ENCODE data around the gene AGER.
"Not testable (repeated sequence)": the region's sequence is repeated elsewhere in the genome, so short reads cannot be mapped to it uniquely, and the experiment has no call there.

The AGER gene

GRCh38 chr6:32148289-32149091, 35.6 kb downstream of the AGER start:
- no peak for DNase-seq (ENCODE audit: low spot score)

- DNase-seq (ENCODE audit: low spot score) = no peak
Measured at GRCh38 chr6:32147401-32148132, 36.5 kb downstream of the AGER start.

DNA sequence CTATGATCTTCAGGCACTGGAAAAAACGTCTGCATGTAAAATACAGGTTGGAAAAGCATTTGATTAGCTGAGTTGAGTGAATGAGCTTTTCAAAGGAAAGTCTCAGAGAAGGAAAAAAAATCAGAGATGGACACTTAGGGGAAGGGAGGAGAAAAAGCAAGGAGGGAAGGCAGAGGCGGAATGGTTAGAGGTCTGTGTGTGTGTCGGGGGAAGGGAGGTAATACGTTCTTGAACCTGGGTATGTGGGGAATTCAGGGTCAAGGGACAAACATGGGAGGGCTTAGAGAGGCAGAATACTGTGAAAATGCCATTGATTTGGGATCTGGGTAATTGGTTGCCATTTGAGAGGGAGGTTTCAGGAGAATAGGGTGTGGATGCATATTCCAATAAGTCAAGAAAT, 37.4 kb downstream of the AGER start:
- DNase-seq (ENCODE audit: low spot score) = no peak

DNA sequence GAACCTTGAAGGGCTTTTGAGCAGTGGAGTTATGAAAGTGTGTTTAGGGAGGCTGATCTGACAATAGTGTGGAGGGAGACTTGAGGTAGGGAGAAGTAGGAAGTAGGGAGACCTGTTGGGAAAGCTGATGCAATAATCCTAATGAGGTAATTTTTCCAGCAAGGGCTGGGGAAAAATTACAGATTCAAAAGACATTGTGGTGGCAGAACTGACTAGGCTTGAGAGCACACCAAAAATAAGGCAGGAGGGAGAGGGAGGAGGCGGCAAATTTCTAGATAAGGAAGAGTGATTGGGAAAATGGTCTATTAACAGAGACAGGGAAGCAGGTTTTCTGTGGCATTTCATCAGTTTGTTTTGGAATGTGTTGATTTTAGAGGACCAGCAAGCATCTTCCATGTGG, 37.8 kb downstream of the AGER start:
- DNase-seq (ENCODE audit: low spot score) = peak; percentile 58

GRCh38 chr6:32144238-32144637, 39.8 kb downstream of the AGER start:
- DNase-seq (ENCODE audit: low spot score) = not testable (repeated sequence)

DNA sequence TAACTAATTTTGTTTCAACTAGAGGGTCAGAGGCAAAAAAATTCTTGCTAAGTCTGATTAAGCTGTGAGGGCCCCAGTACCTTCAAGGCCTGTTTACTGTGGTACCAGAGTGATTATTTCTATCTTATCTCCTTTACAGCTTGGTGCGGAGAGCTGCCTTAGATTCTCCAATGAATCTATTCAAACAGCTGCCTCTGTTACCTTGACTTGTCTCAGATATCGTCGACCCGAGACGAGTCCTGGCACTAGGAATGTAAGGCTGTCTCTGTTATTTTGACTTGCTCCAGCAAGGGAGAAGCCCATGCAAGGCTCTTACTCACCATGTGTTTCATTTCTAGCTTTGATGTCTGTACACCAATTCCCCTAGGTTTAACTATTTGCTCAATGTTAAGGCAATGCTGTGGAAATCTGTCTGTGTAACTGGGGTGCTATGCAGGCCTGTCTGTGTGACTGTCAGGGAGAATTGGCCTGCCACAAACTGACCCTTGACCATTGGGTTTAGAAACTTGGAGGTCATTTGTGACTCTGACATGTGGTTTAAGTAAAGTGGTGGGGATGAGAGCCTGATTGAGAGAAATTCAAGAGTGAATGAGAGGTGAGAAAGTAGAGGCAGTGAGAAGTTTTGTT, 43.5 kb downstream of the AGER start:
- no peak for DNase-seq (ENCODE audit: low spot score)

DNA sequence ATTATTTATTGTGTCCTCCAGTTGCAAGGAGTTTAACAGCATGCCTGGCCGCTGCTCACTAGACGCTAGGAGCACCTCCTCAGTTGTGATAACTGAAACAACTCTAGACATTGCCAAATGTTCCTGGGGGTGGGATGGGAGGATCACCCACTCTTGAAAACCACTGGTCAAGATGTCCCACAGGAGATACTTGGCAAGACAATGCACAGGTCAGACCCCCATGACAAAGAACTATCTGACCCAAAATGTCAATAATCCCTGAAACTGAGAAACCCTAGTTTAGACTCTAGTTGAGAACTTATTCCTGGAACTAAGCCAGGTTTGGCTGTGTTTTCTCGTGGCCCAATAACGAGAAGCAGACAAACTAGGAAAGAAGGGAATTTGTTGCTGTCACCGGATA, 44.5 kb downstream of the AGER start:
- no peak for DNase-seq (ENCODE audit: low spot score)

DNA sequence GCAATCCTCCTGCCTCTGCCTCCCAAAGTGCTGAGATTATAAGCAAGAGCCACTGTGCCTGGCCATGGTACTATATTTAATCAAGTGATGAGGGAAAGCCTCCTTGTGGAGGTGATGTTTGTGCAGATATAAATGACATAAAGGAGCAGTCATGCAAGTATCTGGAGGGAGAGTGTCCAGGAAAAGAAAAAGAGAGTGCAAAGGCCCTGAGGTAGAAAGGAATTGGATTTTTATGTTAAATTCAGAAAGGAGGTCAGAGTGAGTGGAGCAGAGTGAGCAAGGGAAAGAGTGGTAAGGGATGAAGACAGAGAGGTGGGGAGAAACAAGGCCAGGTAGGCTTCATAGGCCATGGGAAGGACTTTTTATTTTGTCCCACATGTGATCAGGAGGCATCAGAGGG, 46.6 kb downstream of the AGER start:
- DNase-seq (ENCODE audit: low spot score) = no peak

DNA sequence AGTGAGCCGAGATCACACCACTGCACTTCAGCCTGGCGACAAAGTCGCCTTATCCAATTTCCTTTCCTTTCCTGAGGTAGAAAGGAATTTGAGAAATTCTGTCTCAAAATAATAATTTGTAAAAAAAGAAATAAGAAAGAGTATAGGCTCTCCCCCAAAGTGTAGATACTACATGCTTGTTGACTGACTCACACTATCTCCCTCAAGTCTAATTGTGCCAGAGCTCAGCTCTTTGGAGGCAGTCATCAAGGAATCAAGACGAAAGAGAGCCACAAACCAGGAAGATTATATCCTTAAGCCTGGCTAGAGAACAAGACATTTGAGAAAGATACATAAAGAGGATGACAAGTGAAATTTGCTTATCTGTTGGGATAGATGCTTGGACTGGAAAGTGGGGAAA, 50.3 kb downstream of the AGER start:
- no peak for DNase-seq (ENCODE audit: low spot score)

- DNase-seq (ENCODE audit: low spot score) = no peak
Measured at GRCh38 chr6:32132110-32132509, 51.9 kb downstream of the AGER start.

- DNase-seq (ENCODE audit: low spot score) = no peak
Measured at GRCh38 chr6:32131439-32131948, 52.6 kb downstream of the AGER start.

Measured in putamen (tissue), 1 donor.